Vagina (tissue), 2 donors: ENCODE data around the gene TWIST2. TPM values are rescaled to one million over a fixed set of nuclear protein-coding genes. Genes with fewer than 3 reads are reported as not detected.

Source experiments
- DNase-seq, 2 donors: peaks; one replicate each; pipeline ENCODE4 v3.0.0-alpha.2; 2017; ENCODE audit errors: extremely low spot score in 2 of 2
- H3K27ac ChIP-seq: fragments of 200-600 bp; sonication (generic); one replicate; pipeline ENCODE4 v1.5.1; 2019
- H3K27me3 ChIP-seq: fragments of 200-600 bp; sonication (generic); one replicate; pipeline ENCODE4 v1.5.1; 2019
- H3K36me3 ChIP-seq, 2 donors: fragments of 200-600 bp; sonication (generic); one replicate each; pipeline ENCODE4 v1.5.1; 2017 to 2019
- H3K4me1 ChIP-seq: fragments of 200-600 bp; sonication (generic); one replicate; pipeline ENCODE4 v1.5.1; 2019
- H3K4me3 ChIP-seq, 2 donors: fragments of 200-600 bp; sonication (generic); 1 replicate in 1 of 2; 2 replicates in 1 of 2; pipeline ENCODE4 v1.5.1; 2016 to 2019
- H3K9me3 ChIP-seq: fragments of 200-600 bp; sonication (generic); one replicate; pipeline ENCODE4 v1.5.1; 2019
- CTCF ChIP-seq, 3 experiments: fragments of 450-650 bp in 2 of 3; fragments of 200-600 bp in 1 of 3; sonication (generic) in 1 of 3; IDR thresholded peaks; one replicate each; pipeline ENCODE4 v1.5.1; 2017 to 2019; ENCODE audit warnings: antibody characterized with exemption in 3 of 3, mild to moderate bottlenecking in 2 of 3, moderate library complexity in 2 of 3
- POLR2A ChIP-seq, 2 donors: fragments of 450-650 bp; IDR thresholded peaks; one replicate each; pipeline ENCODE4 v1.6.1; 2017; ENCODE audit warnings: antibody characterized with exemption in 2 of 2, mild to moderate bottlenecking in 2 of 2, moderate library complexity in 2 of 2
- POLR2AphosphoS5 ChIP-seq, 2 donors: sonication (generic); formaldehyde crosslinking; IDR thresholded peaks; one replicate each; pipeline ENCODE4 v1.9.0; 2017; ENCODE audit warnings: antibody characterized with exemption in 2 of 2, mild to moderate bottlenecking in 2 of 2, low read depth in 1 of 2; ENCODE audit not compliant: insufficient read depth in 1 of 2
- intact Hi-C: fragments of 100-400 bp; cut with DNase I; formaldehyde crosslinking; loops from one replicate; pipeline ENCODE4 v1.15.1; 2023
- total RNA-seq: library from RNA; depleted of rRNA; stranded (reverse); fragments of >200 nt; gene quantifications from one replicate; pipeline ENCODE4 v1.2.3, GENCODE V29; 2016

TWIST2 gene
- total RNA-seq, 1 donor from 2014 or later = 214 TPM

GRCh38 chr2:238874330-238875050 is 26.6 kb downstream of the TWIST2 start:
- TF ChIP-seq POLR2AphosphoS5 (IDR thresholded peaks at IDR 0.05; ENCODE audit: insufficient read depth in 1 of 2, low read depth in 1 of 2) (no peak), CTCF (IDR thresholded peaks at IDR 0.05) (no peak), POLR2A (IDR thresholded peaks at IDR 0.05) (no peak)
- intact Hi-C loops = no loop called here
- Histone ChIP-seq H3K4me3 (no peak overlapping the region), H3K27ac (peak overlapping the region; percentile 81), H3K4me1 (peaks cover 69% of the 10 kb centered on the region), H3K9me3 (no peaks in the 10 kb centered on the region), H3K27me3 (no peaks in the 10 kb centered on the region), H3K36me3 (no peaks in the 10 kb centered on the region)
- DNase-seq = no peak

GRCh38 chr2:238875101-238875470 is 27.2 kb downstream of the TWIST2 start:
- Histone ChIP-seq H3K36me3 (no peaks in the 10 kb centered on the region), H3K9me3 (no peaks in the 10 kb centered on the region), H3K4me1 (peaks cover 67% of the 10 kb centered on the region), H3K27ac (peak overlapping the region; percentile 81), H3K27me3 (no peaks in the 10 kb centered on the region), H3K4me3 (no peak overlapping the region)
- no peak for DNase-seq
- TF ChIP-seq POLR2AphosphoS5 (IDR thresholded peaks at IDR 0.05; ENCODE audit: insufficient read depth in 1 of 2, low read depth in 1 of 2) (no peak), CTCF (IDR thresholded peaks at IDR 0.05) (peak in 1 of 3 experiments; percentile 48), POLR2A (IDR thresholded peaks at IDR 0.05) (no peak)
- intact Hi-C loops = no loop called here

GRCh38 chr2:238875471-238876231 is 27.8 kb downstream of the TWIST2 start:
- Histone ChIP-seq H3K36me3 (no peaks in the 10 kb centered on the region), H3K4me3 (peak overlapping the region in 1 of 2 donors; percentile 3), H3K27me3 (no peaks in the 10 kb centered on the region), H3K4me1 (peaks cover 67% of the 10 kb centered on the region), H3K9me3 (no peaks in the 10 kb centered on the region), H3K27ac (peak overlapping the region; percentile 81)
- TF ChIP-seq POLR2AphosphoS5 (IDR thresholded peaks at IDR 0.05; ENCODE audit: insufficient read depth in 1 of 2, low read depth in 1 of 2) (peak; percentile 38 to 76), POLR2A (IDR thresholded peaks at IDR 0.05) (no peak)
- DNase-seq = peak in 1 of 2 donors; percentile 95
- intact Hi-C loops = no loop called here

GRCh38 chr2:238876232-238876630 is 28.3 kb downstream of the TWIST2 start:
- H3K4me3 ChIP-seq = peak overlapping the region in 1 of 2 donors; percentile 3
- DNase-seq = no peak
- intact Hi-C loops = no loop called here
- peaks cover 67% of the 10 kb centered on the region for H3K4me1 ChIP-seq
- H3K36me3 ChIP-seq = no peaks in the 10 kb centered on the region
- TF ChIP-seq POLR2A (IDR thresholded peaks at IDR 0.05) (no peak), CTCF (IDR thresholded peaks at IDR 0.05) (no peak), POLR2AphosphoS5 (IDR thresholded peaks at IDR 0.05; ENCODE audit: insufficient read depth in 1 of 2, low read depth in 1 of 2) (no peak)
- H3K27ac ChIP-seq = peak overlapping the region; percentile 81
- H3K9me3 ChIP-seq = no peaks in the 10 kb centered on the region
- no peaks in the 10 kb centered on the region for H3K27me3 ChIP-seq

GRCh38 chr2:238878051-238878735 is 30.3 kb downstream of the TWIST2 start:
- Histone ChIP-seq H3K9me3 (no peaks in the 10 kb centered on the region), H3K36me3 (no peaks in the 10 kb centered on the region), H3K27ac (peak overlapping the region; percentile 17), H3K27me3 (no peaks in the 10 kb centered on the region), H3K4me3 (no peak overlapping the region), H3K4me1 (peaks cover 70% of the 10 kb centered on the region)
- intact Hi-C loops = no loop called here
- TF ChIP-seq POLR2AphosphoS5 (IDR thresholded peaks at IDR 0.05; ENCODE audit: insufficient read depth in 1 of 2, low read depth in 1 of 2) (no peak), CTCF (IDR thresholded peaks at IDR 0.05) (no peak), POLR2A (IDR thresholded peaks at IDR 0.05) (no peak)
- DNase-seq = no peak
